Tibial artery (tissue), 4 donors: ENCODE data around the gene PPP2R3A.
"Not testable (repeated sequence)": the region's sequence is repeated elsewhere in the genome, so short reads cannot be mapped to it uniquely, and the experiment has no call there.

Source experiments
- DNase-seq, 2 donors: peaks; one replicate each; pipeline ENCODE4 v3.0.0-alpha.2; 2019
- H3K27ac ChIP-seq, 2 donors: fragments of 200-600 bp; sonication (generic) in 1 of 2; 1 replicate in 1 of 2; 2 replicates in 1 of 2; pipeline ENCODE4 v1.5.1; 2018 to 2019; ENCODE audit warnings: mild to moderate bottlenecking in 1 of 2
- H3K27me3 ChIP-seq, 2 donors: fragments of 200-600 bp; sonication (generic) in 1 of 2; one replicate each; pipeline versions ENCODE4 v1.5.1 to v1.6.0; 2016 to 2019
- H3K36me3 ChIP-seq, 3 donors: fragments of 200-600 bp; sonication (generic) in 2 of 3; one replicate each; pipeline ENCODE4 v1.5.1; 2016 to 2019; ENCODE audit warnings: mild to moderate bottlenecking in 2 of 3
- H3K4me1 ChIP-seq, 4 donors: fragments of 200-600 bp; sonication (generic) in 2 of 4; 1 replicate in 3 of 4; 2 replicates in 1 of 4; pipeline ENCODE4 v1.5.1; 2016 to 2019
- H3K4me3 ChIP-seq, 2 donors: fragments of 200-600 bp; sonication (generic) in 1 of 2; 1 replicate in 1 of 2; 2 replicates in 1 of 2; pipeline ENCODE4 v1.5.1; 2018 to 2019; ENCODE audit warnings: mild to moderate bottlenecking in 2 of 2
- H3K9me3 ChIP-seq, 3 donors: fragments of 200-600 bp; sonication (generic) in 1 of 3; one replicate each; pipeline ENCODE4 v1.5.1; 2016 to 2019
- CTCF ChIP-seq, 2 experiments: fragments of 200-600 bp in 1 of 2; fragments of 450-650 bp in 1 of 2; IDR thresholded peaks; one replicate each; pipeline ENCODE4 v1.5.1; 2017 to 2019; ENCODE audit warnings: antibody characterized with exemption in 2 of 2, mild to moderate bottlenecking in 1 of 2, moderate library complexity in 1 of 2
- intact Hi-C: fragments of 100-400 bp; cut with DNase I; formaldehyde crosslinking; loops from one replicate; pipeline ENCODE4 v1.15.0; 2023; ENCODE audit warnings: low total_unique reads

PPP2R3A gene

DNA sequence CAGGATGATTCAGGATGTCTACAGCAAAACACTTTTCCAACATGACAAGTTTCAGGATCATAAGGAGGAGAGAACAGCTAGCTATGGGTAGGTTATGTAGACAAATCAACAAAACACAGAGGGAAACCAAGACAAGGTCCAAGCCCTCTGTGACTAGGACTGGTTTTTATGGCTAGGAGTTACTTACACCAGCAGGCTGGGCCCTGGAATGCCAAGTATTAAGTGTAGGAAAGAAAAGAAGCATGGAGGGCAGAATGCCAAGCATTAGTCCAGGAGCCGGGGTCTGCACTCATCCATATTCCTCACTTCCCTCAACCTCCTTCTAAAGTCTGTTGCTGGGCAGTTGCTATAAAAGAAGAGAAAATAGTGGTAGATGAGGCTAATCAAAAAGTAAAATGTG, 35.3 kb upstream of the PPP2R3A start:
- no peak for TF ChIP-seq CTCF (IDR thresholded peaks at IDR 0.05)
- no peaks in the 10 kb centered on the region for H3K9me3 ChIP-seq
- no peak overlapping the region for H3K4me3 ChIP-seq
- H3K4me1 ChIP-seq: peaks cover 0 to 15% (median 5%) of the 10 kb centered on the region in 4 donors
- intact Hi-C loops: no loop called here
- H3K27ac ChIP-seq: no peak overlapping the region
- H3K36me3 ChIP-seq: no peaks in the 10 kb centered on the region
- DNase-seq: no peak
- no peaks in the 10 kb centered on the region for H3K27me3 ChIP-seq

DNA sequence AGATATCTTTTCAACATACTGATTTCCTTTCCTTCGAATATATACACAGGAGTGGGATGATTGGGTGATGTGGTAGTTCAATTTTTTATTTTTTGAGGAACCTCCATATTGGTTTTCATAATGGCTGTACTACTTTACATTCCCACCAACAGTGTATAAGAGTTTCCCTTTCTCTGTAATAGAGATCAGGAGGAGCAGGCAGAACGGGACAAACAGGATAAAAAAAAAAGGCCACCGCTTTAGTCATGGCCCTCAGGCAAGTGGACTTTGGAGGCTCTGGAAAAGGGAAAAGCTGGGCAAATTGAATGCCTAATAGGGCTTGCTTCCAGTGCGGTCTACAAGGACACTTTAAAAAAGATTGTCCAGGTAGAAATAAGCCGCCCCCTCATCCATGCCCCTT, 30.4 kb upstream of the PPP2R3A start:
- H3K27ac ChIP-seq, intact Hi-C loops, H3K36me3 ChIP-seq, DNase-seq, H3K4me3 ChIP-seq, H3K9me3 ChIP-seq, H3K4me1 ChIP-seq, H3K27me3 ChIP-seq: not testable (repeated sequence)

DNA sequence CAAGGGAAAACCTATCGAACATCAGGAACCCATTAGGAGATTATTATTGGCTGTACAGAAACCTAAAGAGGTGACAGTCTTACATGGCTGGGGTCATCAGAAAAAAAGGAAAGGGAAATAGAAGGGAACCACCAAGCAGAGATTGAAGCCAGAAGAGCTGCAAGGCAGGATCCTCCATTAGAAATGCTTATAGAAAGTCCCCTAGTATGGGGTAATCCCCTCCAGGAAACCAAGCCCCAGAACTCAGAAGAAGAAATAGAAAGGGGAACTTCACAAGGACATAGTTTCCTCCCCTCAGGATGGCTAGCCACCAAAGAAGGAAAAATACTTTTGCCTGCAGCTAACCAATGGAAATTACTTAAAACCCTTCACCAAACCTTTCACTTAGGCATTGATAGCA, 27.8 kb upstream of the PPP2R3A start:
- H3K9me3 ChIP-seq, DNase-seq, intact Hi-C loops, H3K27me3 ChIP-seq, H3K4me3 ChIP-seq, H3K4me1 ChIP-seq, H3K36me3 ChIP-seq, H3K27ac ChIP-seq: not testable (repeated sequence)

DNA sequence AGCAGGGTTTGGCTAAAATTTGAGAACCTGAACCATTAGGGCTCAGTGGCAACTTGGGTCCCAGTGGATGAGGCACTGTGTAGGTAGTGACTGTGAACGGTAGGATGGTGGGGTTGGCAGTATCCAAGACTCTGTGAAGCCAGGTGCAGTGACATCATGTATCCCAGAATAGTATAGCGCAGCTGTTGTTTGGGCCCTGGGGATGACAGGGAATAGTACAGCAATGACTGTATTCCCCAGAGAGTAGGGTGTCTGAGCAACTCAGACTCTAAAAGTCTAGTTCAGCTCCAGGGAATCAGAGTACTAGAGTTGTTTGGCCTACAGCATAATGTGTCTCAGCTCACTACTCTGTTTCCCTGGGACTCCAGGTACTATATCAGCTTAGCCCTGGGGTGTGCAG, 20.7 kb upstream of the PPP2R3A start:
- intact Hi-C loops: no loop called here

DNA sequence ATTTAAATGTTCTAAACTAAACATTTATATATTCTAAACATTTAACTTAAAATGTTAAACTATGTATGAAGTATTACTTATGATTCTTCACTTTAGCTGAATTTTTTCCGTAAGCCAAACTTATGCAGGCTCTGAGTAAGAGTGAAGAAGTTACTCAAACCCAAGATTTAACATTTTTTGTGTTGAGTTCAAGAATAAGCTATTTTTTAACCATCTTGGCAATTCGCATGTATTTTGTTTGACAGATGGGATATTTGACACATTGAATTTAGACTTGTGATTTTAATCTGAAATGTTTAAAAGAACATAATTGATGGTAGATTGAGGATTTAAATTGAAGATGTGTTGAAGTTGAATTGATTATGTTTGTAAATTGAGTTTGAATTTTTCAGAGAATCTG, 14.6 kb upstream of the PPP2R3A start:
- intact Hi-C loops: no loop called here
- H3K27ac ChIP-seq: no peak overlapping the region
- no peaks in the 10 kb centered on the region for H3K4me1 ChIP-seq
- no peak for DNase-seq
- H3K4me3 ChIP-seq: no peak overlapping the region
- no peaks in the 10 kb centered on the region for H3K36me3 ChIP-seq
- no peaks in the 10 kb centered on the region for H3K9me3 ChIP-seq
- no peaks in the 10 kb centered on the region for H3K27me3 ChIP-seq
- TF ChIP-seq CTCF (IDR thresholded peaks at IDR 0.05): no peak

More for the DNA sequence above, 20.7 kb upstream of the PPP2R3A start:
- TF ChIP-seq CTCF (IDR thresholded peaks at IDR 0.05): no peak
- DNase-seq: no peak
- Histone ChIP-seq H3K27ac (no peak overlapping the region), H3K27me3 (no peaks in the 10 kb centered on the region), H3K4me3 (no peak overlapping the region), H3K4me1 (no peaks in the 10 kb centered on the region), H3K36me3 (no peaks in the 10 kb centered on the region), H3K9me3 (no peaks in the 10 kb centered on the region)

DNA sequence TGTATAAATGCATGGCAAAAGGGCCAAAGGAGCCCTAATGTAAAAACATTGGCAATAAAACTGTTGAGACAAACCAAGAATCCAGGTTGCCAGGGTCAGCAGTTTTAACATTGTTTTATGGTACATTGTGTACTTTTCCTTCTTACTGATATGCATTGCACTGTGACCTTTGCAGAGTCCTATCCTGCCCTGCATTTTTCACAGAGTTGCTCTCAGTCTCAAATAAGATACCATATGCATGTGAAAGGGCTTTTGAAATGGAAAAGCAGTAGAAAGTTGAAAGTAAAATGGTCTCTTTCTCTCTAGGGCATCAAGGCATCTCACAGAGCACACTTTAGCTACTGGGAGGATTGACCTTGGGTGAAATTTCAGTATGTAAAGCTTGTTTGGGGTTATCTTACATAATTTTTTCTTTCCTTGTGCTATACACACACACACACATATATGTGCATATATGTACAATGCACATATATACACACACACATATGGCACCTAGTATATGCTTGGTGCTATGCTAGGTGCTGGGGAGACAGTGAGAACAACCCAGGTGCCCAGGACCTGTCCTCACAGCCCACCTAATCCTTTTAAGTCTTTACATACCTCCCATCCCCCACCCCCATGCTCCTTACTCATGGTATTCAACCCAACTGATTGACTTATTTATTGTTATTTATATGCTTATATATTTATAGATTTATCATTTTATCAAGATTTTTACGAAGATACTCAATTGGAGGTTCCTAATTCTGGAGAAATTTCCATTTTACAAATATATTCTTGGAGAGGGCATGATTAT, 1.2 kb upstream of the PPP2R3A start:
- Histone ChIP-seq H3K4me1 (peaks cover 0 to 34% (median 14%) of the 10 kb centered on the region in 4 donors), H3K27me3 (no peaks in the 10 kb centered on the region), H3K4me3 (no peak overlapping the region), H3K9me3 (peaks cover 5 to 18% (median 14%) of the 10 kb centered on the region in 3 donors), H3K27ac (peak overlapping the region in 1 of 2 donors; percentile 93), H3K36me3 (no peaks in the 10 kb centered on the region)
- TF ChIP-seq CTCF (IDR thresholded peaks at IDR 0.05): no peak
- intact Hi-C loops: loop anchor here (10.0 kb wide), 1 partner anchor 290 kb away; the partner anchor contains the start of gene PCCB
- DNase-seq: no peak
